ENCODE measurements around the gene SEMA3B. TPM values are rescaled to one million over a fixed set of nuclear protein-coding genes. Genes with fewer than 3 reads are reported as not detected.

The SEMA3B gene
- total RNA-seq, 1 experiment from 2014 or later, result 21.8 TPM

DNA sequence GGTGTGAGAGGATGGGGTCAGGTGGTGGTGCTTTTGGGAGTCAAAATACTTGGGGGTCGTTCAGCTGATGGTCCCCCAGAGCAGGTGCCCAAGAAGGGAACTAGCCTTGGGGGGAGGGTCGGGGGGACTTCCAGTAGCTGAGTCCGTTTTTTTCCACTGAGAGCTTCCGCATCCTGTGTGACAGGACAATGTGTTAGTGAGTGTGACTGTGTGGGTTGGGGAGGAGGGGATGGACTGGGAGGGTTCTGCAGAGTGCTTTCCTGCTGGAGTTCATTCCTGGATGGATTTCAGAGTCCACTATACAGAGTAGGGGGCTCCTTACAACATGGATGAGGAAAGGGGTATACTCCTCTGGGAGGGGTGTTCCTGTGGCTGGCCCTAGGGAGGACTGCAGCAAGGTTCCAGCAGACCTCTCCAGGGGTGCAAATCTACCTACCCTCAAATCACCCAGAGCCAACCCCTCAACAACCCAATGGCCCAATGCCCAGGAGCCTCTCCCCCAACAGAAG, 54.2 kb downstream of the SEMA3B start:
- peaks cover 22% of the 10 kb centered on the region for H3K4me1 ChIP-seq
- H3K27me3 ChIP-seq (replicated peaks; ENCODE audit: control insufficient read depth, insufficient read depth, low read length), result no peaks in the 10 kb centered on the region
- no TSS peak for BruUV-seq (replicated peaks)
- Mint-ChIP-seq H3K27me3 (ENCODE audit: insufficient read depth, unreplicated experiment) (no peaks in the 10 kb centered on the region), H3K4me3 (ENCODE audit: unreplicated experiment) (no peak overlapping the region), H3K36me3 (ENCODE audit: insufficient read depth, unreplicated experiment) (peaks cover 42% of the 10 kb centered on the region), H3K27ac (ENCODE audit: unreplicated experiment) (peak overlapping the region; percentile 96), H3K9me3 (ENCODE audit: unreplicated experiment) (no peaks in the 10 kb centered on the region), H3K4me1 (ENCODE audit: low read depth, unreplicated experiment) (no peaks in the 10 kb centered on the region)
- ChIA-PET CTCF (interaction anchor here (2.2 to 2.3 kb wide), 2 partner anchors 14 to 20 kb away, joined by 11 to 12 read pairs; partner anchors contain the start of gene HYAL1), POLR2A (no interaction called here)
- DNase-seq, result no peak
- intact Hi-C loops (cut with micrococcal nuclease; ENCODE audit: unreplicated experiment), result no loop called here
- TF ChIP-seq, protein P1, sequence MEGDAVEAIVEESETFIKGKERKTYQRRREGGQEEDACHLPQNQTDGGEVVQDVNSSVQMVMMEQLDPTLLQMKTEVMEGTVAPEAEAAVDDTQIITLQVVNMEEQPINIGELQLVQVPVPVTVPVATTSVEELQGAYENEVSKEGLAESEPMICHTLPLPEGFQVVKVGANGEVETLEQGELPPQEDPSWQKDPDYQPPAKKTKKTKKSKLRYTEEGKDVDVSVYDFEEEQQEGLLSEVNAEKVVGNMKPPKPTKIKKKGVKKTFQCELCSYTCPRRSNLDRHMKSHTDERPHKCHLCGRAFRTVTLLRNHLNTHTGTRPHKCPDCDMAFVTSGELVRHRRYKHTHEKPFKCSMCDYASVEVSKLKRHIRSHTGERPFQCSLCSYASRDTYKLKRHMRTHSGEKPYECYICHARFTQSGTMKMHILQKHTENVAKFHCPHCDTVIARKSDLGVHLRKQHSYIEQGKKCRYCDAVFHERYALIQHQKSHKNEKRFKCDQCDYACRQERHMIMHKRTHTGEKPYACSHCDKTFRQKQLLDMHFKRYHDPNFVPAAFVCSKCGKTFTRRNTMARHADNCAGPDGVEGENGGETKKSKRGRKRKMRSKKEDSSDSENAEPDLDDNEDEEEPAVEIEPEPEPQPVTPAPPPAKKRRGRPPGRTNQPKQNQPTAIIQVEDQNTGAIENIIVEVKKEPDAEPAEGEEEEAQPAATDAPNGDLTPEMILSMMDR (IDR thresholded peaks at IDR 0.05; ENCODE audit: insufficient read depth in 1 of 2, low read depth in 1 of 2, low read length in 1 of 2, severe bottlenecking in 1 of 2, unreplicated experiment in 1 of 2), result no peak
- H3K36me3 ChIP-seq (ENCODE audit: control insufficient read depth, insufficient read depth, low read length), result peaks cover 4% of the 10 kb centered on the region
- H3K9me3 ChIP-seq, result no peaks in the 10 kb centered on the region
- no peak overlapping the region for H3K4me3 ChIP-seq (ENCODE audit: low read depth, low read length)

DNA sequence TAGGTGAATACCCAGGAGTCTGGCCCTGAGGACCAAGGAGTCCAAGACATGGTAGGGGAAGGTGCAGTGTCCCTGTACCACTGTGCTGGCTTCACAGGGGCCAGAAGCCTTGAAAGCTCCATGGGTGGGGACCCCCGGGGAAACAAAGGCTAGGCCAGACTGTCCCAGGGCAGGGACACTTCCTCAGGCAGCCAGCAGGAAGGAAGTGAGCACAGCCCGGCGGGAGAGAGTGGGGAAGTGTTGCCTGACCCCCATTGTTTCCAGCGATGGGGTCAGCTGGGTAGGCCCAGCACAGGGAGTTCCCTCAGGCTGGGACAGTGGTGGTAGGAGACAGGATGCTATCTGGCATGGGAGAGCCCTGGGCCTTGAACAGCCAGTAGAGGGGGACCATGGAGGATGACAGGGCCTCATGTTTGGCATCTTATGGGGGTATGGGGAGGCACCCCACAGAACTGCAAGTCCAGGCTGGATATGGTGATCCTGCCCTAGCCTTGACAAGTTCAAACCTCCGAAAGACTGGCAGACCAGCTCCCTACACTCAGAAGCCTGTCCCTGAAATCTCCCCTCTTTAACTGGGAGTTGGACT, 54.8 kb downstream of the SEMA3B start:
- POLR2A ChIA-PET, result no interaction called here
- H3K27me3 ChIP-seq (replicated peaks; ENCODE audit: control insufficient read depth, insufficient read depth, low read length), result no peaks in the 10 kb centered on the region
- Mint-ChIP-seq H3K27me3 (ENCODE audit: insufficient read depth, unreplicated experiment) (no peaks in the 10 kb centered on the region), H3K4me1 (ENCODE audit: low read depth, unreplicated experiment) (no peaks in the 10 kb centered on the region), H3K36me3 (ENCODE audit: insufficient read depth, unreplicated experiment) (peaks cover 42% of the 10 kb centered on the region), H3K4me3 (ENCODE audit: unreplicated experiment) (no peak overlapping the region), H3K9me3 (ENCODE audit: unreplicated experiment) (no peaks in the 10 kb centered on the region), H3K27ac (ENCODE audit: unreplicated experiment) (peak overlapping the region; percentile 96)
- no peak overlapping the region for H3K4me3 ChIP-seq (ENCODE audit: low read depth, low read length)
- intact Hi-C loops (cut with micrococcal nuclease; ENCODE audit: unreplicated experiment), result loop anchor here (1.0 to 2.0 kb wide), 3 partner anchors 49 to 97 kb away; no protein-coding TSS in a partner anchor
- BruUV-seq (replicated peaks), result no TSS peak
- H3K4me1 ChIP-seq, result peaks cover 22% of the 10 kb centered on the region
- CTCF ChIA-PET, result interaction anchor here (0.5 to 2.3 kb wide), 6 partner anchors 13 to 90 kb away, joined by 4 to 12 read pairs (median 6); partner anchors contain the start of genes HYAL1, HYAL3, IFRD2 and NAA80
- TF ChIP-seq, protein P1 (IDR thresholded peaks at IDR 0.05; ENCODE audit: insufficient read depth in 1 of 2, low read depth in 1 of 2, low read length in 1 of 2, severe bottlenecking in 1 of 2, unreplicated experiment in 1 of 2), result no peak
- no peak for DNase-seq
- peaks cover 4% of the 10 kb centered on the region for H3K36me3 ChIP-seq (ENCODE audit: control insufficient read depth, insufficient read depth, low read length)
- no peaks in the 10 kb centered on the region for H3K9me3 ChIP-seq

DNA sequence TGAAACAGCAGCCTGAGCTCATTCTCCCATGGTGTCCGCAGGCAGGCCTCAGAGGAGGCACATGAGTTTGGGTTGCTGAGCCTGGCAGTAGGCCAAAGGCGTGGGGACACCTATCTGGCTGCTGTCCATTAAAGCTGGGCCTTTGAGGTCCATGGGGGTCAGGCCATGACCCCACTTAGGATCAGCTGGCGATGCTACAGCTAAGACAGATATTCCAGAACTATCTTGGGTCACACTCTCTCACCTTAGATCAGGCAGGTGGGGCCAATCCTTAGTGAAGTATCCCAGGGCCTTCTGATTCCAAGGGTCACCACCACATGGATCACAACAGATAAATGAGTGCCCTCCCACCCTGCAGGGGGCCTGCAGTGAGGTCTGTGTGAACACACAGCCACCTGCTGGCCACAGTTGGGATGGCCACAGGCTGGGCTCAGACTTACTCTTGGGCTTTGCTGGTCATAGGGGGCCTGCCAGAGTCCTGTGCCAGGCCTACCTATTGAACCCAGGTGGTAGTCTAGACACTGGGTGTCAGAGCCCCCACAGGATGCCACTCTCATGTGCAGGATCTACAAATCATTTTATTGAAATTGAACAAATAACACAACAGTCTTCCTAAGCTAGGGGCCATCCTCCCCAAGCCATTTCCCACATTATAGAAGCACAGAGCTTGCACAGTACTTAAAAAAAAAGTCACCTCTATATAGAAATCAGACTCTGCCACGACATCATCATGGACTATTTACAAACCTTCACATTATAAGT, 55.6 kb downstream of the SEMA3B start:
- Histone ChIP-seq H3K27me3 (replicated peaks; ENCODE audit: control insufficient read depth, insufficient read depth, low read length) (no peaks in the 10 kb centered on the region), H3K9me3 (no peaks in the 10 kb centered on the region), H3K36me3 (ENCODE audit: control insufficient read depth, insufficient read depth, low read length) (peaks cover 2% of the 10 kb centered on the region), H3K4me1 (peaks cover 22% of the 10 kb centered on the region), H3K4me3 (ENCODE audit: low read depth, low read length) (no peak overlapping the region)
- intact Hi-C loops (cut with micrococcal nuclease; ENCODE audit: unreplicated experiment), result loop anchor here (1.0 to 2.0 kb wide), 3 partner anchors 50 to 98 kb away; no protein-coding TSS in a partner anchor
- POLR2A ChIA-PET, result interaction anchor here (0.6 kb wide), 1 partner anchor 13 kb away, joined by 3 read pairs; no protein-coding TSS in a partner anchor
- no TSS peak for BruUV-seq (replicated peaks)
- no peak overlapping the region for H3K27ac Mint-ChIP-seq (ENCODE audit: unreplicated experiment)
- CTCF ChIA-PET, result interaction anchor here (0.5 to 2.3 kb wide), 5 partner anchors 12 to 87 kb away, joined by 4 to 12 read pairs (median 7); partner anchors contain the start of genes HYAL1, HYAL3, IFRD2 and NAA80
- H3K27me3 Mint-ChIP-seq (ENCODE audit: insufficient read depth, unreplicated experiment), result no peaks in the 10 kb centered on the region
- peaks cover 34% of the 10 kb centered on the region for H3K36me3 Mint-ChIP-seq (ENCODE audit: insufficient read depth, unreplicated experiment)
- TF ChIP-seq, protein P1 (IDR thresholded peaks at IDR 0.05; ENCODE audit: insufficient read depth in 1 of 2, low read depth in 1 of 2, low read length in 1 of 2, severe bottlenecking in 1 of 2, unreplicated experiment in 1 of 2), result peak; percentile 88 to 94
- peak; percentile 84 to 88 for DNase-seq
- H3K4me3 Mint-ChIP-seq (ENCODE audit: unreplicated experiment), result no peak overlapping the region
- no peaks in the 10 kb centered on the region for H3K4me1 Mint-ChIP-seq (ENCODE audit: low read depth, unreplicated experiment)
- H3K9me3 Mint-ChIP-seq (ENCODE audit: unreplicated experiment), result no peaks in the 10 kb centered on the region

Measured in Caco-2 (cell line).